ENCODE measurements around the gene SUSD4. TPM values are rescaled to one million over a fixed set of nuclear protein-coding genes. Genes with fewer than 3 reads are reported as not detected.

The SUSD4 gene
- total RNA-seq, 4 donors from 2014 or later: 1.1 to 3.3 (median 1.8) TPM

DNA sequence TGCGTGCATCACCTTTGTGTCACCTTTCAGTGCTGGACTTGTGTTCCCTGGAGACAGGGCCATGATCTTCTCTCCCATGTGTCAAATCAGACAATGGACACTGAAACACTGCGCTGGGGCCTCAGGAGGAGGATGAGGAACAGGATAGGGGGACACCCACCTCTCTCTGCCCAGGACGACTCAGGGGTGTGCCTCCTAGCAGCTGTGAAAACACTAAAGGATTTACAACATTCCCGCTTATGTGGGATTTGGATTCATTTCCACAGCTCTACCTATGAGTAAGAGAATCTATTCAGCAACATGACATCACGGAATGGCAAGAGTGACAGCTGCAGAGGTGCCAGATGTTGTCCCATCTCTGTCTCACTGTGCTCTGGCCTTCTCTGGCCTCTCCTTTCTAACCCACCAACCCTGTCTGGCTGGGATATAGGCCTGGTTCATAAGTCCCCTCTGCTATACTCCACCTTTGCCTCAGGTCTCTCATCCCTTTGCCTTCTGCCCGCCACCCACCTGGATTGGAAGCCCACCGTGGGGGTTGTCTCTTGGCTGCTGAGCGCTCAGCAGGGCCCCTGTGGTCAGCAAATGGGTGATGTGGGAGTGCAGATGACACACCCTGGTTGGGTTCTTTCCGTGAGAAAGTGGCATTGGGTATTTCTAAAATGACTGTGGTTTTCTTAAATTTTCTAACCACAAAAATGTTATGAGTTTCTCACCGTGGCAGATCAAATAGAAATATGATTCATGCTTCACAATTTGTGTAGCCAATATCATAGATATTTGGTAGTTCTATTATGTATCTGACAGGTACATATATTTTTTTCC is 173.9 kb downstream of the SUSD4 start:
- DNase-seq (ENCODE audit: extremely low spot score): no peak
- no peak overlapping the region for H3K27ac ChIP-seq (replicated peaks in 1 of 4)
- intact Hi-C loops (cut with DNase I): no loop called here
- TF ChIP-seq POLR2A (IDR thresholded peaks at IDR 0.05; ENCODE audit: low read depth) (no peak), POLR2AphosphoS5 (IDR thresholded peaks at IDR 0.05) (no peak), EP300 (IDR thresholded peaks at IDR 0.05) (no peak)
- TF ChIP-seq, protein P1, sequence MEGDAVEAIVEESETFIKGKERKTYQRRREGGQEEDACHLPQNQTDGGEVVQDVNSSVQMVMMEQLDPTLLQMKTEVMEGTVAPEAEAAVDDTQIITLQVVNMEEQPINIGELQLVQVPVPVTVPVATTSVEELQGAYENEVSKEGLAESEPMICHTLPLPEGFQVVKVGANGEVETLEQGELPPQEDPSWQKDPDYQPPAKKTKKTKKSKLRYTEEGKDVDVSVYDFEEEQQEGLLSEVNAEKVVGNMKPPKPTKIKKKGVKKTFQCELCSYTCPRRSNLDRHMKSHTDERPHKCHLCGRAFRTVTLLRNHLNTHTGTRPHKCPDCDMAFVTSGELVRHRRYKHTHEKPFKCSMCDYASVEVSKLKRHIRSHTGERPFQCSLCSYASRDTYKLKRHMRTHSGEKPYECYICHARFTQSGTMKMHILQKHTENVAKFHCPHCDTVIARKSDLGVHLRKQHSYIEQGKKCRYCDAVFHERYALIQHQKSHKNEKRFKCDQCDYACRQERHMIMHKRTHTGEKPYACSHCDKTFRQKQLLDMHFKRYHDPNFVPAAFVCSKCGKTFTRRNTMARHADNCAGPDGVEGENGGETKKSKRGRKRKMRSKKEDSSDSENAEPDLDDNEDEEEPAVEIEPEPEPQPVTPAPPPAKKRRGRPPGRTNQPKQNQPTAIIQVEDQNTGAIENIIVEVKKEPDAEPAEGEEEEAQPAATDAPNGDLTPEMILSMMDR (IDR thresholded peaks at IDR 0.05): no peak
- no peaks in the 10 kb centered on the region for H3K36me3 ChIP-seq
- no peaks in the 10 kb centered on the region for H3K4me1 ChIP-seq
- H3K9me3 ChIP-seq: no peaks in the 10 kb centered on the region
- no peaks in the 10 kb centered on the region for H3K27me3 ChIP-seq
- H3K4me3 ChIP-seq: no peak overlapping the region
- WGBS: 72% methylated on average over 8 of the region's 10 CpGs

DNA sequence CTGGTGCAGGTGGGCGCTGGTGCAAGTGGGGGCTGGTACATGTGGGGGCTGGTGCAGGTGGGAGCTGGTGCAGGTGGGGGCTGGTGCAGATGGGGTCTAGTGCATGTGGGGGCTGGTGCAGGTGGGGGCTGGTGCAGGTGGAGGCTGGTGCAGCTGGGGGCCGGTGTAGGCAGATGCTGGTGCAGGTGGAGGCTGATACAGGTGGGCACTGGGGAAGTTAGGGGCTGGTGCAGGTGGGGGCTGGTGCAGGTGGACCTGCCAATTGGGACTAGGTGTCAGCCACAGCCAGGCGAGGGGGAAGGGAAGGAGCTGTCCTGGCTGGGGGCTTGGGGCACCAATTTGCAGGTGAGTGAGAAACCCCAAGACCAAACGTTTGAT is 174.5 kb downstream of the SUSD4 start:
- Histone ChIP-seq H3K4me3 (no peak overlapping the region), H3K36me3 (no peaks in the 10 kb centered on the region), H3K4me1 (no peaks in the 10 kb centered on the region), H3K9me3 (no peaks in the 10 kb centered on the region), H3K27ac (replicated peaks in 1 of 4) (no peak overlapping the region), H3K27me3 (no peaks in the 10 kb centered on the region)
- TF ChIP-seq, protein P1 (IDR thresholded peaks at IDR 0.05): no peak
- TF ChIP-seq POLR2AphosphoS5 (IDR thresholded peaks at IDR 0.05) (no peak), POLR2A (IDR thresholded peaks at IDR 0.05; ENCODE audit: low read depth) (no peak), EP300 (IDR thresholded peaks at IDR 0.05) (no peak)
- WGBS: 47% methylated on average over 2 of the region's 4 CpGs
- no peak for DNase-seq (ENCODE audit: extremely low spot score)
- intact Hi-C loops (cut with DNase I): no loop called here

DNA sequence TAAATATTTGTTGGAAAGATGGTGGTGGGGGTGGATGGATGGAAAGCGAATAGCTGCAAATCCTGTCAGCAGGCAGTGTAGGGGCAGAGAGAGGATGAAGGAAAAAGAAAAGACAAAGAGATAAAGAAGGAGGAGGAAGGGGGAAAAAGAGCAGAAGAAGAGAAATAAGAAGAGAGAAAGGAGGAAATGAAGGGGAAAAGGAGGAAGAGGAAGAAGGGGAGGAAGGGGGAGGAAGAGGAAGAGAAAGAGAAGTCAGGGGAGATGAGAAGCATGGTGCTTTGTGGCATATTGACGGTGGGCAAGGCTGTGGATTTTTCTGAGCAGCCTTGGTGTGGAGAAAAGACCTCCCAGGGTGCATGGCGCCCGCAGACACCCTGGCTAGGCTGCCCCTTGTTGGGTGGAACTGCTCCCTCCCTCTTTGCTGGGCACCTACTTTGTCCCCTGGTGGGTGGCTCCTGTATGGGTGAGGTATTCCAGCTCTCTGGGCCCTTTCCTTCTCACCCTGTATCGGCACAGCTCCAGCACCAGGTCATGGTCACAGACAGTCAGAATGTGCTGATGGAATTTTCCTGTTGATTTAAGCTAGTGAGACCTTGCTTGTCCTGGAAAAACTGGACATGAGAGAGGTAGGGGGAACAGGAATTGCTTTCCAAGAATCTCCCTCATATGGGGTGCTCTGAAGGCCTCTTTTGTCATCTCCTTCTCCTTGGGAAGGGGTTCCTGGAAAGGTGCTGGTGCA is 175.2 kb downstream of the SUSD4 start:
- no peak for DNase-seq (ENCODE audit: extremely low spot score)
- Histone ChIP-seq H3K36me3 (no peaks in the 10 kb centered on the region), H3K27ac (replicated peaks in 1 of 4) (no peak overlapping the region), H3K9me3 (no peaks in the 10 kb centered on the region), H3K4me3 (no peak overlapping the region), H3K27me3 (no peaks in the 10 kb centered on the region), H3K4me1 (no peaks in the 10 kb centered on the region)
- intact Hi-C loops (cut with DNase I): no loop called here
- 86% methylated on average over 5 of the region's 5 CpGs for WGBS
- TF ChIP-seq, protein P1 (IDR thresholded peaks at IDR 0.05): no peak
- TF ChIP-seq POLR2A (IDR thresholded peaks at IDR 0.05; ENCODE audit: low read depth) (no peak), EP300 (IDR thresholded peaks at IDR 0.05) (no peak), POLR2AphosphoS5 (IDR thresholded peaks at IDR 0.05) (no peak)

DNA sequence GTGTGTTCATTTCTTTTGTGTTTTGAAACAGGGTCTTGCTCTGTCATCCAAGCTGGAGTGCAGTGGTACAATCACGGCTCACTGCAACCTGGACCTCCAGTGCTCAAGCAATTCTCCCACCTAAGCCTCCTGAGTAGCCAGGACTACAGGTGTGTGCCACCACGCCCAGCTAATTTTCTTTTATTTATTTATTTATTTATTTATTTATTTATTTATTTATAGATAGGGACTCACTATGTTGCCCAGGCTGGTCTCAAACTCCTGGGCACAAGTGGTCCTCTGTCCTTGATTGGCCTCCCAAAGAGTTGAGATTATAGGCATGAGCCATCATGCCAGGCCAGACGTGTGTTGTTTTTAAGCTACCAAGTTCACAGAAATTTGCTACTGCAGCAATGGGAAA is 177.2 kb downstream of the SUSD4 start:
- Histone ChIP-seq H3K4me3 (no peak overlapping the region), H3K36me3 (no peaks in the 10 kb centered on the region), H3K27ac (replicated peaks in 1 of 4) (no peak overlapping the region), H3K4me1 (no peaks in the 10 kb centered on the region), H3K9me3 (no peaks in the 10 kb centered on the region), H3K27me3 (no peaks in the 10 kb centered on the region)
- 96% methylated on average over 3 of the region's 3 CpGs for WGBS
- TF ChIP-seq EP300 (IDR thresholded peaks at IDR 0.05) (no peak), POLR2AphosphoS5 (IDR thresholded peaks at IDR 0.05) (no peak), POLR2A (IDR thresholded peaks at IDR 0.05; ENCODE audit: low read depth) (no peak)
- TF ChIP-seq, protein P1 (IDR thresholded peaks at IDR 0.05): no peak
- intact Hi-C loops (cut with DNase I): no loop called here
- no peak for DNase-seq (ENCODE audit: extremely low spot score)
